ENCODE results near the gene FBXO38. TPM values are rescaled to one million over a fixed set of nuclear protein-coding genes. Genes with fewer than 3 reads are reported as not detected.

The FBXO38 gene
- total and polyA plus RNA-seq, 2 of the 13 experiments (the other 11 are each of a cell fraction or from before 2014, with no cell fraction given) = 24.8 to 35.9 TPM

- TF ChIP-seq AGO1 (IDR thresholded peaks at IDR 0.05; ENCODE audit: low read depth, low read length, poor library complexity, severe bottlenecking) = no peak
- peak; percentile 98 for TF ChIP-seq GABPB1 (CRISPR knock-in tag; IDR thresholded peaks at IDR 0.05)
- no peak for TF ChIP-seq RCOR2 (CRISPR knock-in tag; IDR thresholded peaks at IDR 0.05)
- no peak for TF ChIP-seq MIER2 (CRISPR knock-in tag; IDR thresholded peaks at IDR 0.05)
- TF ChIP-seq ZHX1 (CRISPR knock-in tag; IDR thresholded peaks at IDR 0.05; ENCODE audit: low read depth) = peak; percentile 85; the same call in 1 of the 2 replicates
- peak; percentile 84 for TF ChIP-seq ZNF563 (CRISPR knock-in tag; IDR thresholded peaks at IDR 0.05)
- no peak for TF ChIP-seq MIXL1 (CRISPR knock-in tag; IDR thresholded peaks at IDR 0.05)
- peak; percentile 80 to 82 for TF ChIP-seq POLR2A (IDR thresholded peaks at IDR 0.05; ENCODE audit: insufficient read depth in 1 of 2, low read depth in 2 of 2, low read length in 2 of 2)
- TF ChIP-seq SP4 (CRISPR knock-in tag; IDR thresholded peaks at IDR 0.05) = peak; percentile 65; the same call in 1 of the 2 replicates
- TF ChIP-seq MEF2D (CRISPR knock-in tag; IDR thresholded peaks at IDR 0.05) = peak; percentile 60; the same call in 1 of the 2 replicates
- peak; percentile 32; the same call in 1 of the 2 replicates for TF ChIP-seq HNF4A (CRISPR knock-in tag; IDR thresholded peaks at IDR 0.05)
- TF ChIP-seq HMGXB3 (CRISPR knock-in tag; IDR thresholded peaks at IDR 0.05; ENCODE audit: borderline replicate concordance) = peak; percentile 95
- no peak for TF ChIP-seq ZNF589 (CRISPR knock-in tag; conservative IDR thresholded peaks at IDR 0.05)
- TF ChIP-seq KLF11 (CRISPR knock-in tag; IDR thresholded peaks at IDR 0.05) = no peak; the same call in 1 of the 2 replicates
Observed at GRCh38 chr5:148383564-148384379, at the start of gene FBXO38 (continued).

All from HepG2 (cell line).